GM08714 (cell line): ENCODE results near the gene PRRX2.

Experiments used
- H3K4me3 ChIP-seq: fragments of 200-500 bp; sonication (Bioruptor generic); 2 replicates; pipeline ENCODE4 v1.5.1; 2014; ENCODE audit warnings: mild to moderate bottlenecking, low read length, inconsistent platforms
- ZNF274 ChIP-seq: IDR thresholded peaks from 2 replicates; pipeline ENCODE4 v1.6.1; 2012; ENCODE audit warnings: mild to moderate bottlenecking, low read depth, low read length

The PRRX2 gene

GRCh38 chr9:129673602-129674001, 8.2 kb downstream of the PRRX2 start:
- no peak for TF ChIP-seq ZNF274
- H3K4me3 ChIP-seq, result no peak overlapping the region

GRCh38 chr9:129674229-129674628, 8.8 kb downstream of the PRRX2 start:
- H3K4me3 ChIP-seq, result no peak overlapping the region
- no peak for TF ChIP-seq ZNF274

- H3K4me3 ChIP-seq, result no peak overlapping the region
- TF ChIP-seq ZNF274, result no peak
Observed at GRCh38 chr9:129675620-129676019, 10.2 kb downstream of the PRRX2 start.

GRCh38 chr9:129676287-129676686, 10.8 kb downstream of the PRRX2 start:
- no peak overlapping the region for H3K4me3 ChIP-seq
- no peak for TF ChIP-seq ZNF274

- TF ChIP-seq ZNF274, result no peak
- no peak overlapping the region for H3K4me3 ChIP-seq
Observed at GRCh38 chr9:129676975-129677374, 11.5 kb downstream of the PRRX2 start.

GRCh38 chr9:129677456-129677855, 12.0 kb downstream of the PRRX2 start:
- no peak overlapping the region for H3K4me3 ChIP-seq
- no peak for TF ChIP-seq ZNF274

GRCh38 chr9:129678844-129679243, 13.4 kb downstream of the PRRX2 start:
- H3K4me3 ChIP-seq, result no peak overlapping the region
- TF ChIP-seq ZNF274, result no peak

GRCh38 chr9:129679537-129679936, 14.1 kb downstream of the PRRX2 start:
- no peak overlapping the region for H3K4me3 ChIP-seq
- no peak for TF ChIP-seq ZNF274

- H3K4me3 ChIP-seq, result no peak overlapping the region
- no peak for TF ChIP-seq ZNF274
Observed at GRCh38 chr9:129681924-129682323, 16.5 kb downstream of the PRRX2 start.

- H3K4me3 ChIP-seq, result no peak overlapping the region
- no peak for TF ChIP-seq ZNF274
Observed at GRCh38 chr9:129682381-129682780, 16.9 kb downstream of the PRRX2 start.

- H3K4me3 ChIP-seq, result no peak overlapping the region
- TF ChIP-seq ZNF274, result no peak
Observed at GRCh38 chr9:129685220-129685932, 19.9 kb downstream of the PRRX2 start.

- no peak for TF ChIP-seq ZNF274
- H3K4me3 ChIP-seq, result no peak overlapping the region
Observed at GRCh38 chr9:129685933-129686259, 20.4 kb downstream of the PRRX2 start.

GRCh38 chr9:129686736-129687135, 21.3 kb downstream of the PRRX2 start:
- no peak for TF ChIP-seq ZNF274
- no peak overlapping the region for H3K4me3 ChIP-seq

GRCh38 chr9:129687391-129687790, 21.9 kb downstream of the PRRX2 start:
- TF ChIP-seq ZNF274, result no peak
- H3K4me3 ChIP-seq, result no peak overlapping the region

- H3K4me3 ChIP-seq, result no peak overlapping the region
- TF ChIP-seq ZNF274, result no peak
Observed at GRCh38 chr9:129688285-129689043, 23.0 kb downstream of the PRRX2 start.
